CD8-positive, alpha-beta memory T cell (primary cell): ENCODE results near the gene MYH9. TPM values are rescaled to one million over a fixed set of nuclear protein-coding genes. Genes with fewer than 3 reads are reported as not detected.

Experiments used
- CTCF ChIA-PET: fragments of 350-600 bp; sonication (Branson Sonifier 250); formaldehyde crosslinking; loops from one replicate; lab custom pipeline; 2021; ENCODE audit warnings: antibody characterized with exemption; lab: Charles Lee
- POLR2A ChIA-PET: fragments of 350-600 bp; sonication (Branson Sonifier 250); formaldehyde crosslinking; loops from one replicate; lab custom pipeline; 2021; ENCODE audit warnings: antibody characterized with exemption; lab: Charles Lee
- DNase-seq, 5 donors: peaks; one replicate each; pipeline versions ENCODE4 v3.0.0 to v3.0.0-alpha.2; 2020 to 2022; ENCODE audit warnings: mixed read lengths in 1 of 5
- H3K27ac ChIP-seq: one replicate; pipeline ENCODE4 v1.7.0; 2013; ENCODE audit warnings: low read depth, mild to moderate bottlenecking, low read length, moderate library complexity
- H3K27me3 ChIP-seq: 2 replicates; pipeline ENCODE4 v1.7.0; 2013; ENCODE audit warnings: low read length, mild to moderate bottlenecking; ENCODE audit not compliant: insufficient read depth, poor library complexity, severe bottlenecking
- H3K36me3 ChIP-seq: 2 replicates; pipeline ENCODE4 v1.7.0; 2013; ENCODE audit warnings: mild to moderate bottlenecking, low read length, moderate library complexity; ENCODE audit not compliant: insufficient read depth
- H3K4me1 ChIP-seq: 2 replicates; pipeline ENCODE4 v1.7.0; 2013; ENCODE audit warnings: mild to moderate bottlenecking, low read length, moderate library complexity; ENCODE audit not compliant: insufficient read depth
- H3K4me3 ChIP-seq: 2 replicates; pipeline ENCODE4 v1.7.0; 2013; ENCODE audit warnings: mild to moderate bottlenecking, low read length
- H3K9me3 ChIP-seq: 2 replicates; pipeline ENCODE4 v1.7.0; 2013; ENCODE audit warnings: mild to moderate bottlenecking, low read length
- H3K27ac Mint-ChIP-seq, 8 donors: one replicate each; pipeline ENCODE4 v1.8.0; 2020 to 2021; ENCODE audit warnings: mixed read lengths in 8 of 8, mild to moderate bottlenecking in 6 of 8, inconsistent platforms in 3 of 8, moderate library complexity in 3 of 8
- H3K27me3 Mint-ChIP-seq, 2 donors: one replicate each; pipeline ENCODE4 v1.8.0; 2020 to 2021; ENCODE audit warnings: mixed read lengths in 2 of 2, mild to moderate bottlenecking in 1 of 2, moderate library complexity in 1 of 2
- H3K36me3 Mint-ChIP-seq, 3 donors: one replicate each; pipeline ENCODE4 v1.8.0; 2020 to 2021; ENCODE audit warnings: mixed read lengths in 3 of 3, inconsistent platforms in 1 of 3, mild to moderate bottlenecking in 1 of 3
- H3K4me1 Mint-ChIP-seq, 3 donors: one replicate each; pipeline ENCODE4 v1.8.0; 2020 to 2021; ENCODE audit warnings: mixed read lengths in 3 of 3, inconsistent platforms in 1 of 3, mild to moderate bottlenecking in 1 of 3
- H3K4me3 Mint-ChIP-seq, 7 donors: one replicate each; pipeline ENCODE4 v1.8.0; 2020 to 2021; ENCODE audit warnings: mixed read lengths in 7 of 7, mild to moderate bottlenecking in 6 of 7, moderate library complexity in 4 of 7, inconsistent platforms in 2 of 7
- H3K9me3 Mint-ChIP-seq, 5 donors: one replicate each; pipeline ENCODE4 v1.8.0; 2020 to 2022; ENCODE audit warnings: mixed read lengths in 5 of 5, mild to moderate bottlenecking in 3 of 5, moderate library complexity in 2 of 5, inconsistent platforms in 1 of 5
- polyA plus RNA-seq: library from polyadenylated mRNA; unstranded; fragments of 300-500 nt; fragmentation: Illumina TruSeq; gene quantifications from one replicate; pipeline ENCODE4 v1.2.3, GENCODE V29; 2021
- total RNA-seq, 2 experiments: library from RNA; stranded (reverse); gene quantifications; one replicate each; pipeline ENCODE4 v1.2.3, GENCODE V29; 2021

Gene MYH9
- total and polyA plus RNA-seq, 3 experiments from 2014 or later = 425 to 684 (median 680) TPM

DNA sequence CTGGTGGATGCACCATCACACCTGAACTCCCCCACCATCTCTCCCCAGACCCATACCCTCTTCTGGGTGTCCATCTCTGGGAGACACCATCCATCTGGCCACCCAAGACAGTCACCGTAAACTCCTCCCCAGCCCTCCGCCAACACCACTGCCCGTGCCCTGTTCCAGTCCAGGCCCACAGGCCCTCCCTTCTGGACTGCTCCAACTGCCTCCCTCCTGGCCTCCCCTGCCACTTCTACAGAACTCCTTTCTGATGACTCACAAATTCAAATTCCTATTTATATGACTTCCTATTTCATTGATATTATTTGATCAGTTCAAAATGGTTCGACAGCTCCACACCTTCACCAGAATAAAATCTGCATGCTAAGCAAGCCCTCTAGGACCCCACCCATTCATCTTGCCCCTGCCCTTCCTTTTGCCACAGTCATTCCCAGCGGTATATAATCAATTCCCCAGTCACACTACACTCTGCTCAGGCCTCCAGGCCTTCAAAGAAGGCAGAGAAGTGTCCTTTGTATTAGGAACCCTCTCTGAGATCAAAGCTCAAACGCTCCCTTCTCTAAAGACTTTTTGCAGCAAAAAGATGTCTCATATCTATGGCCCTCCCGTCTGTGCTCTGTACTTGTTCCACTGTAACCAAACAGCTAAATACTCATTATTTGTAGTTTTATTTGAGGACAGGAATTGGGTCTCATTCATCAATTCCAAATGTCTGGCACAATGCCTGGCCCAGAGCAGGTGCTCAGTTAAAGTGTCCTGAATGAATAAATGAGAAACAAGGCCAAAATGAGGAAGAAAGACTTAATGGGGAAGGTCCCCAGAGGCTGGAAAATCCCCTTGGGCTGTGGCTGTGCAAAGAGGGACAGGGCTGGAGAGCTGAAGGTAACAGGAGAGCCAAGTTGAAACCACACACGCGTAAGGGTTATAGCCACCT, 29.0 kb downstream of the MYH9 start:
- Mint-ChIP-seq H3K27ac (peak overlapping the region; percentile 92 to 99 (median 95)), H3K9me3 (no peaks in the 10 kb centered on the region), H3K4me1 (peaks cover 93 to 98% (median 97%) of the 10 kb centered on the region in 3 donors), H3K36me3 (peaks cover 0 to 55% (median 5%) of the 10 kb centered on the region in 3 donors), H3K27me3 (peaks cover 0 to 3% of the 10 kb centered on the region in 2 donors), H3K4me3 (peak overlapping the region; percentile 60 to 76 (median 71))
- no peaks in the 10 kb centered on the region for H3K9me3 ChIP-seq
- peaks cover 6% of the 10 kb centered on the region for H3K36me3 ChIP-seq
- H3K27me3 ChIP-seq = no peaks in the 10 kb centered on the region
- peaks cover 98% of the 10 kb centered on the region for H3K4me1 ChIP-seq
- H3K27ac ChIP-seq = no peak overlapping the region
- ChIA-PET POLR2A (interaction anchor here (0.5 to 3.5 kb wide), 9 partner anchors 13 to 33 kb away, joined by 3 to 15 read pairs (median 3); partner anchors contain the start of gene MYH9), CTCF (interaction anchor here (0.6 to 2.7 kb wide), 16 partner anchors 8 to 128 kb away, joined by 3 to 11 read pairs (median 3); partner anchors contain the start of gene APOL2)
- DNase-seq = peak in 1 of 5 donors; percentile 53
- H3K4me3 ChIP-seq = peak overlapping the region; percentile 5

DNA sequence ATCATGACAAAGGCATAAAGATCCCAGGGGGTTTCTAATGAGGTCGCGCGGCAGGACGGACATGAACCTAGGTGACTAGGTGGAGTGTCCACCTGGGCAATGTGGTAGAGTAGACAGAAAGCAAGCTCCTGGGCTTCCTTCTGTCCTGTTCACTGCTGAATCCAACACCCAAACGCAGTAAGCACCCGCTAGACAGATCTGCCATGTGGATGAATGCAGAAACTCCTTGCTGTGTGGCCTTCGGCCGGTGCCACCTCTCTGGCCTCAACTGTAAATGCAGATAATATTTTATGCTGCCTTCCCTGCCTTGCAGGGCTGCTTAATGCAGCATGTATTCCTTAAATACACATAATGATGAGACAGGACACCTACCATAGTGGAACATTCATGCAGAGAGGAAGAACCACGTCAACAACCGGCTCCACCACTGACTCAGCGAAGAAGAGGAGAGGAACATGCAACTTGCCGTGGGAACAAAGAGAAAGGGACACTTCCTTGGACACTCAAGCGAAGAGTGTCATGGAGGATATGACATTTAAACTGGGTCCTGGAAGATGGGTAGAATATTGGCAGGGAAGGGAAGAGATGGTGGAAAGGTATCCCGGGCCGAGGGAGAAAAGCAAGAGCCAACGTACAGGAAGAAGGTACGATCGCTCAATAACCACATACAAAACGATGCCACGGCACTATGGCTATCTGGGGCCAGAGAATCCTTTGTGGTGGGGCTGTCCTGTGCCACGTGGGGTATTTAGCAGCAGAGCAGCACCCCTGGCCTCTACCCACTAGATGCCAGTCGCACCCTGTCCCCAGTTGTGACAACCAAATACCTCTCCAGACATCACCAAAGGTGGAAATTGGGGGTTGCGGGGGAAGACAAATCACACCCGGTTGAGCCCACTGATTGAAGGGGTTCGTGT, 30.8 kb downstream of the MYH9 start:
- peaks cover 2% of the 10 kb centered on the region for H3K36me3 ChIP-seq
- POLR2A ChIA-PET = interaction anchor here (0.5 to 3.5 kb wide), 14 partner anchors 8 to 98 kb away, joined by 3 to 19 read pairs (median 4); partner anchors contain the start of gene MYH9
- Mint-ChIP-seq H3K4me3 (peak overlapping the region; percentile 72 to 88 (median 79)), H3K36me3 (peaks cover 0 to 44% (median 2%) of the 10 kb centered on the region in 3 donors), H3K27me3 (peaks cover 0 to 3% of the 10 kb centered on the region in 2 donors), H3K9me3 (no peaks in the 10 kb centered on the region), H3K27ac (peak overlapping the region; percentile 86 to 99 (median 94)), H3K4me1 (peaks cover 92 to 98% (median 97%) of the 10 kb centered on the region in 3 donors)
- H3K4me3 ChIP-seq = peak overlapping the region; percentile 49
- CTCF ChIA-PET = interaction anchor here (0.7 to 2.3 kb wide), 16 partner anchors 8 to 79 kb away, joined by 3 to 11 read pairs (median 4); partner anchors contain the start of gene MYH9
- H3K27ac ChIP-seq = peak overlapping the region; percentile 36
- DNase-seq = peak; percentile 47 to 82 (median 68)
- H3K4me1 ChIP-seq = peaks cover 98% of the 10 kb centered on the region
- no peaks in the 10 kb centered on the region for H3K27me3 ChIP-seq
- no peaks in the 10 kb centered on the region for H3K9me3 ChIP-seq

DNA sequence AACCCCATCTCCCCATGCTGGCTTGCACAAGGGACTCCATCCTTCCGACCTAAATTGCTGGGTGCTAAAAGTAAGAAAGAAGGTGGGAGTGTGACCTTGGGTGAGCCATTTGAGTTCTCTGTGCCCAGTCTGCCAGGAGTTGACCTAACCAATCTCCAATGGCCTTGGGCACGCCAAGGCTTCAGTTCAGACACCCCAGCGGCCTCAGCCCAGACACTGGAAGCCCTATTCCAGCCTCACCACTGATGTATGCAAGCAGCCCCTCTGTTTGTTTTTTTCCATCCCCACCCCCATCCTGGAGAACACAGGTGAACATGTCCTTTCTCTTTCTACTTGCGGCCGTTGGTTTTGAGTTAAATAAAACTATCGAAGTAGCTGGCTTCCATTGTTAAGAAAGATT, 31.9 kb downstream of the MYH9 start:
- peak in 1 of 5 donors; percentile 42 for DNase-seq
- ChIA-PET POLR2A (interaction anchor here (0.6 to 2.4 kb wide), 10 partner anchors 9 to 99 kb away, joined by 3 to 19 read pairs (median 4); partner anchors contain the start of gene MYH9), CTCF (interaction anchor here (0.8 to 2.3 kb wide), 14 partner anchors 9 to 114 kb away, joined by 3 to 8 read pairs (median 4); partner anchors contain the start of gene MYH9)
- Mint-ChIP-seq H3K9me3 (no peaks in the 10 kb centered on the region), H3K4me3 (peak overlapping the region; percentile 71 to 88 (median 79)), H3K4me1 (peaks cover 92 to 98% (median 97%) of the 10 kb centered on the region in 3 donors), H3K27ac (peak overlapping the region; percentile 89 to 99 (median 96)), H3K36me3 (peaks cover 0 to 42% (median 2%) of the 10 kb centered on the region in 3 donors), H3K27me3 (peaks cover 0 to 6% of the 10 kb centered on the region in 2 donors)
- Histone ChIP-seq H3K27me3 (no peaks in the 10 kb centered on the region), H3K4me1 (peaks cover 98% of the 10 kb centered on the region), H3K9me3 (no peaks in the 10 kb centered on the region), H3K27ac (peak overlapping the region; percentile 39), H3K4me3 (peak overlapping the region; percentile 44), H3K36me3 (no peaks in the 10 kb centered on the region)

DNA sequence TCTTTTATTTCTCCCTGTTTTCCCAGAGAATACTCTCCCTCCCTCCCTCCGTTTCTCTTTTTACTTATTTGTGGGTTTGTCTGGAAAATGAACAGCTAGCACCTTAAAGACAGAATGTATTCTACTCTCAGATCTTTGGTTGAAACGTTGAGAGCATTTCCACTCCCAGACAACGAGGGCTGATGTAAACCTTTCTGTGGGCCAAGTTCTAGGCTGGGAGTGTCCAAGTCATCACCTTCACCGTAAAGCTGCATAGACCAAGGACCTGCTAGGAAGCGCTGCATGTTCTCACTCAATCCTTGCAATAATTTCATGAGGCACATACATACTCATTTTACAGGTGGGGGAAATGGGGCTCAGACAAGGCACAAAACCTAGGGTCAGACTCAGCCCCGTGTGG, 32.4 kb downstream of the MYH9 start:
- Mint-ChIP-seq H3K27me3 (peaks cover 0 to 6% of the 10 kb centered on the region in 2 donors), H3K27ac (peak overlapping the region; percentile 89 to 99 (median 96)), H3K36me3 (peaks cover 0 to 41% (median 2%) of the 10 kb centered on the region in 3 donors), H3K4me1 (peaks cover 92 to 99% (median 97%) of the 10 kb centered on the region in 3 donors), H3K9me3 (no peaks in the 10 kb centered on the region), H3K4me3 (peak overlapping the region; percentile 71 to 88 (median 79))
- DNase-seq = peak in 1 of 5 donors; percentile 45
- H3K36me3 ChIP-seq = no peaks in the 10 kb centered on the region
- H3K27me3 ChIP-seq = no peaks in the 10 kb centered on the region
- H3K4me1 ChIP-seq = peaks cover 99% of the 10 kb centered on the region
- H3K9me3 ChIP-seq = no peaks in the 10 kb centered on the region
- POLR2A ChIA-PET = interaction anchor here (0.6 to 2.4 kb wide), 9 partner anchors 10 to 33 kb away, joined by 3 to 19 read pairs (median 4); partner anchors contain the start of gene MYH9
- H3K4me3 ChIP-seq = peak overlapping the region; percentile 44
- peak overlapping the region; percentile 39 for H3K27ac ChIP-seq
- CTCF ChIA-PET = interaction anchor here (0.8 to 2.3 kb wide), 13 partner anchors 10 to 115 kb away, joined by 3 to 8 read pairs (median 4); partner anchors contain the start of gene MYH9

DNA sequence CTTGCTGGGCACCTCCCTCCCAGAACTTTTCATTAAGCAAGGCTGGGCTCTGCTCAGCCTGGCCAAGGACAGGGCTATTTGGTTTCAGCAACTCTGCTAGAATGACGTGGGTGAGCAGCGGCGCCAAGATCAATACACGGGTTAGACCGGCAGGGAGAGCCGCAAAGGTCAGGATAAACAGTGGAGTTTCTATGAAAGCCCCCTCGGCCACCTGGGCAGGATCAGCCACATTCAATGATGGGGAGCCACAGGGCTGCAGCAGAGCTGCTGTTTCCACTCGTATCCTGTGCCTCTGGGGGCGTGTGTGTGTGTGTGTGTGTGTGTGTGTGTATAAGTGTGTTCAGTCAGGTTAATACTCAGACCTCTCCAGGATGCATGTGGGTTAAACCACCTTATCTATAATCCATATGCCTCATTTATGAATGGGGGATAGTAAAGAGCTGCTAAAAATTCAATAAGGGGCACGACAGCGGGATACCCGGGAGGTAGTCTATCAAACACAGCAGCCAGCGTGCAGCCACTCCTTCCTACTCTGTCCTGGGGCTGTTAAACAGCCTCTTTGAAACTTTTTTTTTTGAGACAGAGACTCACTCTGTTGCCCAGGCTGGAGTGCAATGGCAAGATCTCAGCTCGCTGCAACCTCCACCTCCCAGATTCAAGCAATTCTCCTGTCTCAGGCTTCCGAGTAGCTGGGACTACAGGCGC, 34.8 kb downstream of the MYH9 start:
- Histone ChIP-seq H3K4me3 (peak overlapping the region; percentile 5), H3K27ac (peak overlapping the region; percentile 2)
- CTCF ChIA-PET = interaction anchor here (0.8 to 2.1 kb wide), 14 partner anchors 9 to 118 kb away, joined by 3 to 9 read pairs (median 4); no protein-coding TSS in a partner anchor

DNA sequence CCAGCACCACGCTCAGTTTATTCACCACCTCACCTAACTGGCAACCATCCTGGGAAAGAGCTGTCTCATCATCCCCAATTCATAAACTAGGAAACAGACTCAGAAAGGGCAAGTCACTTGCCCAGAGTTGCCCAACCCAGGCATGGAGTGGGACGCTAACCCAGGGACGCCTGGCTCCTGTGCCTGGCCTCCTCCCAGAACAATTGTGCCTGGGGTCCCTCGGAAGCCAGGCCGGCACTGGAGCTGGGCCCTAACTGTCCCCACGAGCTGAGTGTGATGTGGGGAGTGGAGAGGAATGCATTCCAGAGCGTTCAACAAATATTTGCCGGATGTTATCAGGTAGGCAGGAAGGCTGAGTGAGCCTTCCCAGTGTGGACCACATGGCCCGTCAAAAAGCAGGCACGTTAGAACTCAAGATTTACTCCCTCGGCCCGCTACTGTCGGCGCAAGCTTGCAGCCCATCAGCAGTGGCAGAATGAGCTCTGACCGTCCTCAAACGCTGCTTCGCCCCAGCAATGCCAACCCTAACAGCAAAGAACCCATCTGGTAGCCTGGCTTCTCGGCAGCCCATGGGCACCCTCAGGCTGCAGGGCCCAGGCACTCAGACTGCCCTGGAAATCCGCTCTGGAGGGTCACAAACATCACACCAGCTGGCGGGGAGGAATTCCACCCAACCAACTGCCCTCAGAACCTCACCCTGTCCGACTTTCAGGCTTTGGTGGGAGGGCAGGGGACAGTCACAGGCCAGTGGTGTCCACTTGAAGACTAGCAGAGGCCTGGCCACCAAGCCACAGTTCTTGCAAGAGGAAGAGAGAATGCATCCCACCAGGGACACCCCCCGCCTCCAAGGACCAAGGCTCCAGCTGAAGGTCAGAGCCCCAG, 35.6 kb downstream of the MYH9 start:
- H3K36me3 Mint-ChIP-seq = peaks cover 0 to 43% (median 10%) of the 10 kb centered on the region in 3 donors
- H3K4me3 Mint-ChIP-seq = peak overlapping the region; percentile 39 to 91 (median 72)
- no peaks in the 10 kb centered on the region for H3K9me3 ChIP-seq
- DNase-seq = no peak
- H3K27me3 ChIP-seq = no peaks in the 10 kb centered on the region
- peak overlapping the region; percentile 87 to 99 (median 95) for H3K27ac Mint-ChIP-seq
- peak overlapping the region; percentile 5 for H3K4me3 ChIP-seq
- ChIA-PET CTCF (interaction anchor here (0.9 to 2.1 kb wide), 14 partner anchors 9 to 118 kb away, joined by 3 to 9 read pairs (median 4); no protein-coding TSS in a partner anchor), POLR2A (interaction anchor here (0.8 to 3.1 kb wide), 7 partner anchors 9 to 100 kb away, joined by 3 to 14 read pairs (median 6); no protein-coding TSS in a partner anchor)
- H3K36me3 ChIP-seq = peaks cover 2% of the 10 kb centered on the region
- H3K27ac ChIP-seq = peak overlapping the region; percentile 2
- peaks cover 92% of the 10 kb centered on the region for H3K4me1 ChIP-seq
- H3K9me3 Mint-ChIP-seq = no peaks in the 10 kb centered on the region
- H3K27me3 Mint-ChIP-seq = peaks cover 0 to 10% of the 10 kb centered on the region in 2 donors
- peaks cover 86 to 95% (median 91%) of the 10 kb centered on the region in 3 donors for H3K4me1 Mint-ChIP-seq

More for the DNA sequence above, 34.8 kb downstream of the MYH9 start:
- peak overlapping the region; percentile 39 to 91 (median 72) for H3K4me3 Mint-ChIP-seq
- DNase-seq = peak in 3 of 5 donors; percentile 67 to 86 (median 74)
- Histone ChIP-seq H3K4me1 (peaks cover 94% of the 10 kb centered on the region), H3K36me3 (no peaks in the 10 kb centered on the region), H3K27me3 (no peaks in the 10 kb centered on the region), H3K9me3 (no peaks in the 10 kb centered on the region)
- H3K27ac Mint-ChIP-seq = peak overlapping the region; percentile 89 to 99 (median 96)
- H3K36me3 Mint-ChIP-seq = peaks cover 0 to 40% (median 6%) of the 10 kb centered on the region in 3 donors
- POLR2A ChIA-PET = interaction anchor here (0.6 to 3.1 kb wide), 10 partner anchors 10 to 99 kb away, joined by 3 to 14 read pairs (median 4); no protein-coding TSS in a partner anchor
- peaks cover 88 to 97% (median 92%) of the 10 kb centered on the region in 3 donors for H3K4me1 Mint-ChIP-seq
- H3K9me3 Mint-ChIP-seq = no peaks in the 10 kb centered on the region
- peaks cover 0 to 10% of the 10 kb centered on the region in 2 donors for H3K27me3 Mint-ChIP-seq
